ENCODE results near the gene CTBP2.

The CTBP2 gene

GRCh38 chr10:124984376-124984775, 176.0 kb downstream of the CTBP2 start:
- DNase-seq: no peak
- peaks cover 33% of the 10 kb centered on the region for H3K36me3 ChIP-seq
- no peak for TF ChIP-seq CTCF (IDR thresholded peaks at IDR 0.05; ENCODE audit: low read depth, low read length)

GRCh38 chr10:124983321-124983720, 177.0 kb downstream of the CTBP2 start:
- H3K4me3 ChIP-seq (ENCODE audit: low read depth, low read length): no peak overlapping the region
- TF ChIP-seq CTCF (IDR thresholded peaks at IDR 0.05; ENCODE audit: low read depth, low read length): no peak
- H3K27me3 ChIP-seq: no peaks in the 10 kb centered on the region
- no peak for DNase-seq
- peaks cover 33% of the 10 kb centered on the region for H3K36me3 ChIP-seq
- H3K9me3 ChIP-seq: no peaks in the 10 kb centered on the region
- peaks cover 3% of the 10 kb centered on the region; the same call in 1 of the 2 replicates for H3K4me1 ChIP-seq

More at GRCh38 chr10:124984376-124984775, 176.0 kb downstream of the CTBP2 start:
- Histone ChIP-seq H3K4me1 (no peaks in the 10 kb centered on the region), H3K4me3 (ENCODE audit: low read depth, low read length) (no peak overlapping the region), H3K27me3 (no peaks in the 10 kb centered on the region), H3K9me3 (no peaks in the 10 kb centered on the region)

- H3K9me3 ChIP-seq: no peaks in the 10 kb centered on the region
- no peak for TF ChIP-seq CTCF (IDR thresholded peaks at IDR 0.05; ENCODE audit: low read depth, low read length)
- H3K4me3 ChIP-seq (ENCODE audit: low read depth, low read length): no peak overlapping the region
- H3K4me1 ChIP-seq: peaks cover 3% of the 10 kb centered on the region; the same call in 1 of the 2 replicates
- H3K27me3 ChIP-seq: no peaks in the 10 kb centered on the region
- H3K36me3 ChIP-seq: peaks cover 22% of the 10 kb centered on the region
- DNase-seq: no peak
Observed at GRCh38 chr10:124978376-124978725, 182.0 kb downstream of the CTBP2 start.

GRCh38 chr10:124977648-124978375, 182.6 kb downstream of the CTBP2 start:
- no peak overlapping the region for H3K4me3 ChIP-seq (ENCODE audit: low read depth, low read length)
- no peaks in the 10 kb centered on the region for H3K9me3 ChIP-seq
- no peak for TF ChIP-seq CTCF (IDR thresholded peaks at IDR 0.05; ENCODE audit: low read depth, low read length)
- no peak for DNase-seq
- peaks cover 3% of the 10 kb centered on the region; the same call in 1 of the 2 replicates for H3K4me1 ChIP-seq
- peaks cover 22% of the 10 kb centered on the region for H3K36me3 ChIP-seq
- H3K27me3 ChIP-seq: no peaks in the 10 kb centered on the region

- Histone ChIP-seq H3K27me3 (no peaks in the 10 kb centered on the region), H3K4me1 (peaks cover 3% of the 10 kb centered on the region; the same call in 1 of the 2 replicates), H3K36me3 (peaks cover 20% of the 10 kb centered on the region), H3K9me3 (no peaks in the 10 kb centered on the region), H3K4me3 (ENCODE audit: low read depth, low read length) (no peak overlapping the region)
- no peak for TF ChIP-seq CTCF (IDR thresholded peaks at IDR 0.05; ENCODE audit: low read depth, low read length)
- DNase-seq: no peak
Observed at GRCh38 chr10:124977161-124977560, 183.2 kb downstream of the CTBP2 start.

- no peak for DNase-seq
- H3K36me3 ChIP-seq: peaks cover 14% of the 10 kb centered on the region
- peaks cover 3% of the 10 kb centered on the region; the same call in 1 of the 2 replicates for H3K4me1 ChIP-seq
- no peaks in the 10 kb centered on the region for H3K9me3 ChIP-seq
- no peak overlapping the region for H3K4me3 ChIP-seq (ENCODE audit: low read depth, low read length)
- no peak for TF ChIP-seq CTCF (IDR thresholded peaks at IDR 0.05; ENCODE audit: low read depth, low read length)
- H3K27me3 ChIP-seq: no peaks in the 10 kb centered on the region
Observed at GRCh38 chr10:124975977-124976514, 184.3 kb downstream of the CTBP2 start.
